Mucosa of stomach (tissue), 1 donor: ENCODE measurements around the gene CAMTA1.

Source experiments
- H3K27me3 ChIP-seq: one replicate; pipeline ENCODE4 v1.7.0; 2013; ENCODE audit warnings: mild to moderate bottlenecking, low read length; ENCODE audit not compliant: control insufficient read depth, insufficient read depth
- H3K36me3 ChIP-seq: one replicate; pipeline ENCODE4 v1.7.0; 2013; ENCODE audit warnings: low read length; ENCODE audit not compliant: control insufficient read depth, insufficient read depth
- H3K4me1 ChIP-seq: one replicate; pipeline ENCODE4 v1.7.0; 2013; ENCODE audit warnings: mild to moderate bottlenecking, low read length; ENCODE audit not compliant: control insufficient read depth, insufficient read depth
- H3K4me3 ChIP-seq: one replicate; pipeline ENCODE4 v1.7.0; 2013; ENCODE audit warnings: low read length
- H3K9ac ChIP-seq: one replicate; pipeline ENCODE4 v1.7.0; 2013; ENCODE audit warnings: mild to moderate bottlenecking, low read length, moderate library complexity
- H3K9me3 ChIP-seq: one replicate; pipeline ENCODE4 v1.7.0; 2013; ENCODE audit warnings: mild to moderate bottlenecking, low read length, moderate library complexity; ENCODE audit not compliant: control insufficient read depth
- donor health status: Pancreatic carcinoma.

CAMTA1 gene

GRCh38 chr1:7582460-7582972, 797.3 kb downstream of the CAMTA1 start:
- Histone ChIP-seq H3K9me3 (no peaks in the 10 kb centered on the region), H3K27me3 (peaks cover 18% of the 10 kb centered on the region), H3K9ac (no peak overlapping the region), H3K4me1 (no peaks in the 10 kb centered on the region), H3K36me3 (no peaks in the 10 kb centered on the region), H3K4me3 (no peak overlapping the region)

DNA sequence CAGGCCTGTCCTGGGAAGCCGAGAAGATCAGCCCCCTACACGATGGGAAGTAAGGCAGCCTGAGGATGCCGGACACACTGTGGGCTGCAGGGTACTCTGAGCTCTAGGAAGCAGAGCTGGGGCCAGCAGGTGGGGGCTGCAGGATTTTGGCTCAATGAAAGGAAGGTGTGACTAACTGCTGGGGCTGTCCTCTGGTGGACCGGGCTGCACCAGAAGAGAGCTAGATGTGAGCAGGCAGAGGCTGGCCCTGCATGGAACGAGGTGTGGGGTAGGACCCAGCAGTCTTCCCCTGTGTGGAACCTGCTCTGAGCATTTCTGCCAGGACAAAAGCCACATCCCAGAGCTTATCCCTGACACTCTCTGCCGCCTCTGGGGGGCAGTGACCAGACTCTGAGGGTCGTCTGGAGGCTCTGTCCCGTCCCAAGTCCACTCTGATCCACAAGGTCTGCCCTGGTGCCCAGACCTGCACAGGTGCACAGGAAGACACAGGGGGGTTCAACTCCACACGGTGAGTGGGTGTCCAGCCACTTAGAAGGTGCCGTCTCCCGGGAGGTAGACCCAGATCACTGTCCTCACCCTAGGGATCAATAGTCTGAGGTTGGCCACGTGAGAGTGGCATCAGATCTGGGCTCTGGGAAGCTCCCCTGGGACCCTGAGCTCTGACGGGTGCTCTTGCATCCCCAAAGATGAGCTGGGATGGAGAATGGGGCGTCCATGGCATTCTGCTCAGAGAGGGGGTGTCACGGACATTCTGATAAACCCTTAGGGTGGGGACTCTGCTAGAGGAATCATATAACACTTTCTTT, 798.2 kb downstream of the CAMTA1 start:
- Histone ChIP-seq H3K9me3 (no peaks in the 10 kb centered on the region), H3K4me1 (no peaks in the 10 kb centered on the region), H3K9ac (no peak overlapping the region), H3K36me3 (no peaks in the 10 kb centered on the region), H3K4me3 (no peak overlapping the region), H3K27me3 (peaks cover 23% of the 10 kb centered on the region)

GRCh38 chr1:7584157-7584556, 798.9 kb downstream of the CAMTA1 start:
- no peak overlapping the region for H3K4me3 ChIP-seq
- H3K4me1 ChIP-seq = no peaks in the 10 kb centered on the region

GRCh38 chr1:7584643-7585042, 799.4 kb downstream of the CAMTA1 start:
- no peak overlapping the region for H3K4me3 ChIP-seq
- no peak overlapping the region for H3K9ac ChIP-seq
- H3K27me3 ChIP-seq = peaks cover 23% of the 10 kb centered on the region
- H3K9me3 ChIP-seq = no peaks in the 10 kb centered on the region
- H3K4me1 ChIP-seq = peaks cover 1% of the 10 kb centered on the region
- no peaks in the 10 kb centered on the region for H3K36me3 ChIP-seq

More at GRCh38 chr1:7584157-7584556, 798.9 kb downstream of the CAMTA1 start:
- H3K27me3 ChIP-seq = peaks cover 23% of the 10 kb centered on the region
- H3K9me3 ChIP-seq = no peaks in the 10 kb centered on the region
- H3K9ac ChIP-seq = no peak overlapping the region
- H3K36me3 ChIP-seq = no peaks in the 10 kb centered on the region

DNA sequence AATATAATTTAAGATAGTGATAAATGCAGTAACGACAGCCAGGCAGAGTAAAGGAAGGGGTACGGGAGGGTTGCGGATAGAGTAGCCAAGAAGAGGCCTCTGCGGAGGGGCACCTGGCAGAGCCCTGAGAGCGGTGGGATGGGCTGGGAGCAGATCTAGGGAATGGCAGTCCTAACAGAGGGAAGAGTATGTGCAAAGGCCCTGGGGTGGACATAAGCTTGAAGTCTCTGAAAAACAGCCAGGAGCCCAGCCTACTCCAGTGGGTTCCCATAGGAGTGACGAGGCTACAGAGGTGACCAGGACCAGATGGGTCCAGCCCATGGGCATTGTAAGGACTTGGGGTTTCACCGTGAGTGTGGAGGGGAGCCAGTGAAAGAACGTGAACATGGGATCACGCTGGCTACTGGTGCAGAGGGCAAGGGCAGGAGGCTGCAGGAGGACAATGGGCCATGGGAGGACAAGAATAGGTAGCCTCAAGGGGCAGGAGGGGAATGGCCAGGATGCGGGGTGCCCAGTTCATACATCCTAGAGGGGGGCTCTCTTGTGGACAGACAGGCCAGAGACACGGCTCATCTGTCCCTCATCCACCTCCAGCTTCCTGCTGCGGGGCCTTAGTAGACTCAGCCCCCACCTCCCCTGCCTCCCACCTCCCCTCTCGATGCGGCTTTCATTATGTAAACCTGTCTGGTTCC, 800.1 kb downstream of the CAMTA1 start:
- Histone ChIP-seq H3K36me3 (no peaks in the 10 kb centered on the region), H3K27me3 (peaks cover 23% of the 10 kb centered on the region), H3K9ac (no peak overlapping the region), H3K9me3 (no peaks in the 10 kb centered on the region), H3K4me3 (no peak overlapping the region), H3K4me1 (peaks cover 6% of the 10 kb centered on the region)

- peaks cover 23% of the 10 kb centered on the region for H3K27me3 ChIP-seq
- no peaks in the 10 kb centered on the region for H3K36me3 ChIP-seq
- H3K9ac ChIP-seq = no peak overlapping the region
- H3K4me3 ChIP-seq = no peak overlapping the region
- H3K4me1 ChIP-seq = peaks cover 6% of the 10 kb centered on the region
- no peaks in the 10 kb centered on the region for H3K9me3 ChIP-seq
Measured at GRCh38 chr1:7586031-7586941, 801.0 kb downstream of the CAMTA1 start.

DNA sequence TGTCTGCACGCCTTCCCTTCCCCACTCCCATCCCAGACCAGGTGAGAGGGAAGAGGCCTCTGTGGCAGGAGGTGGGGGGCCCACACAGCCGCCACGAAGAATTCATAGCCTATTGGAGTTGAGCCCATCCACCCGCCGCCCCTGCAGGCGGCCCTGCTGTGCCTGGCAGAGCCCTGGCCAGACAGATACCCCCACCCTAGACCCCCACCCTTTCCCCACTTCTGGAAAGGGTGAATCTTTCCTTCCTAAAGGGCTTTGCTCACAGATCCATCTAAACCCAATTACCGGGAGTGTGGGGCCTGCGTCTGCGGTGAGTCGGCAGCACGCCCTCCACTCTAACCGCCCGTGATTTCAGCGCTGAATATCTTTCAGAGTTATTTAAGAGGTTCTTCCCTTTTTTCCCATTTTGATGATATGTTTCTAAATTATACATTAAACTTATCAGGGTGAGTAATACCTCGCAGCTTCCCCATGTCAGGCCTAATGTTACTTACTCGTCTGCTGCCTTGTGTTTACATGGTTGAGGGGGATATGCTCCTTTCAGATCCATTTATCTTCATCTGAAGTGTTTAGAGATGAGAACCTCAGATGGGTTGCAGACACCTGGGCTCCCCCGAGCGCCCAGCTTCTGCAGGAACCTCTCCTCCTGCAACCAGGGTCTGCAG, 802.0 kb downstream of the CAMTA1 start:
- peaks cover 14% of the 10 kb centered on the region for H3K27me3 ChIP-seq
- H3K36me3 ChIP-seq = no peaks in the 10 kb centered on the region
- H3K9ac ChIP-seq = no peak overlapping the region
- H3K4me1 ChIP-seq = peaks cover 6% of the 10 kb centered on the region
- H3K4me3 ChIP-seq = no peak overlapping the region
- H3K9me3 ChIP-seq = no peaks in the 10 kb centered on the region

DNA sequence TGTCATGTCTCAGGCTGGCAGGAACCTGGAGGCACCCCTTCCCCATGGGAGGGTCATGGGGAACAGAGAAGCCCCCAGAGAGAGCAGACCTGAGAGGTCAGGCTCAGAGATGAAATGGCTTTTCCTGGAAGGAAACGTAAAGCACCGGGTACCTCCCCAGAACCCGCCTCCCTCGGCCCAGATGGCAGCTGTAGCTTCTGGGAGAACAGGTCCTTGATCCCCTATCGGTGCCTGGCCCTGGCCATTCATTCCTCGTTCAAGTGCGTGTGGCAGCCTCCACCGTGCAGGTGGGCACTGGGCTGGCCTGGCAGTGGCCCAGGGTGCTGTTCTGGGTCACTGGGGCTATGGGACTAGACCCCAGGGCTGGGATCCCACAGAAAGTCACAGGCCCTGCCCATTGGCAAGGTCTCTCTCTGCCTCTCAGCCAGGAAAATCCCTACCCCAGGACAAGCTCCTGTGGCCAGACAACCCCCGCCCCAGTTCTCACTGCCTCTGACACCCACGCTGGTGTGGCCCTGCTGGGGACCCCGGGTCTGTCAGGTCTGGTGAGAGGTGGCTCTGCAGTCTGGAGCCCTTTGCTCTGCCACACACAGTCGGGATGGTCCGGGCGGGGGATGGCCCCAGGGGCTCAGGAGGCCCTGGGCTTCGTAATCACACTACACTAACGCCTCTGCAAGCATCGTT, 802.7 kb downstream of the CAMTA1 start:
- H3K36me3 ChIP-seq = no peaks in the 10 kb centered on the region
- peaks cover 6% of the 10 kb centered on the region for H3K4me1 ChIP-seq
- no peak overlapping the region for H3K9ac ChIP-seq
- no peaks in the 10 kb centered on the region for H3K9me3 ChIP-seq
- no peak overlapping the region for H3K4me3 ChIP-seq
- peaks cover 12% of the 10 kb centered on the region for H3K27me3 ChIP-seq

- H3K4me3 ChIP-seq = no peak overlapping the region
- H3K9me3 ChIP-seq = no peaks in the 10 kb centered on the region
- H3K27me3 ChIP-seq = peaks cover 11% of the 10 kb centered on the region
- no peaks in the 10 kb centered on the region for H3K36me3 ChIP-seq
- H3K4me1 ChIP-seq = peaks cover 6% of the 10 kb centered on the region
- no peak overlapping the region for H3K9ac ChIP-seq
Measured at GRCh38 chr1:7588457-7588827, 803.2 kb downstream of the CAMTA1 start.

DNA sequence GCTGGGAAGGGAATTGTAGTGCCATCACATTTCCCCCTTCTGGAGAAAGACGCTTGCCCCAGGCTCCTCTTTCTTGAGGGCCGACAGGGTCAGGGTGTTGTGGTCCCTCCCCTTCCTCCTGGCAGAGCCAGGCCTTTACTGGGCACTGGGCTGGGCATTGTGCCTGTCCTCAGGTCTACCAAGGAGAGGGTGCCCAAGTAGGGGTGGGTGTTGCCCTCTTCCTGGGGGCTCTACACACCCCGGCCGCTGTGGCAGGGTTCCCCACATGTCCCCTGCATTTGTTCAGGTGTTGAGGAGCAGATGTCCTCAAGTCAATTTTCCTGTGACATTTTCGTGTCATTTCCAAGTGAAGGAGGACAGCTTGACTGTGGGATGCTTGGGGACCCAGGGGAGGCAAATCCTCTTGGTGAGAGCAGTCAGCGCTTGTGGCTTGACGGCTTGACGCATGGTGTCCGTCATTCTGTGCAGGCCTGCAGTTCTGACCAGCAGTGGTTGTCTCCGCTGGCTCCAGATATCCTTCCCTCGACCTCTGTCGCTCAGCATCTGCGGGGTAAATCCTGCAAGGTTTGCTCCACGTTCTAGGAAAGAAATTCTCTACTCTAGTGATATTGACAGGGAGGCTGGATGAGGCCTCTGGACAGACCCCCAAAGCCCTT, 804.0 kb downstream of the CAMTA1 start:
- Histone ChIP-seq H3K4me1 (peaks cover 6% of the 10 kb centered on the region), H3K4me3 (no peak overlapping the region), H3K9ac (no peak overlapping the region)

More for the DNA sequence above, 804.0 kb downstream of the CAMTA1 start:
- no peaks in the 10 kb centered on the region for H3K9me3 ChIP-seq
- H3K36me3 ChIP-seq = no peaks in the 10 kb centered on the region
- peaks cover 11% of the 10 kb centered on the region for H3K27me3 ChIP-seq
